ENCODE data around the gene SF3A1. TPM values are rescaled to one million over a fixed set of nuclear protein-coding genes. Genes with fewer than 3 reads are reported as not detected.

Gene SF3A1
- total and polyA plus RNA-seq, 9 of the 15 experiments (the other 6 are each of a cell fraction or from before 2014, with no cell fraction given), result 6.7 to 228 (median 13.0) TPM

DNA sequence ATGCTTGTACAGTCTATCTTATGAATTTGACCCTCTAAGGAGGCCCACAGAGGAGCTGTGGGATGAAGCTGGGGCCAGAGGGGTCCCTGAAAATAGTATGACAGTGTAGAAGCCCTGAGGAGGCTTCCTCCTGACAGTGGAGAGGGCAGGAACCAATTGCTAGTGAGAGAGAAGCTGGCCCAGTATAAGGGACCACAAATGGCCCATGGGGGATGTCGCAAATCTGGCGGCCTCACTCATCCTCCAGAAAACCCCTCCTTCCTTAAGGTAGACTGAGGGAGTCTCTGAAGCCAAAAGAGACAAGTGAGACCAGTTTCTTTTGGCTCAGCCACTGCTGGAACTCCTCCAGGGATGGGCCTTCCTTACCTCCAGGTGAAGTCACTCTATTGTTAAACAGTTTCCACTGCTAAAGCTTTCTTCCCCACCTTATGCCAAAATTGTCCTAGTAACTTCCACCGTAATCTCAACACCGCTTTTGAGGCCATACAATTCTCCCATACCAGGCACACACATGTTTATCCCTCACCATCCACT, 49.6 kb downstream of the SF3A1 start:
- WGBS (ENCODE audit: insufficient coverage, low coverage, missing lambda C conversion rate), result 77% methylated on average over 4 of the region's 4 CpGs
- no peaks in the 10 kb centered on the region for H3K9me1 ChIP-seq (ENCODE audit: control insufficient read depth, insufficient read depth, low read length)
- BruUV-seq (replicated peaks), result no TSS peak
- H3K9me3 ChIP-seq (replicated peaks; ENCODE audit: control insufficient read depth, insufficient read depth, low read depth, low read length), result no peaks in the 10 kb centered on the region
- peaks cover 10% of the 10 kb centered on the region for H3K79me2 ChIP-seq (ENCODE audit: control insufficient read depth, insufficient read depth, low read length)
- H3K4me2 ChIP-seq (ENCODE audit: insufficient read depth, low read length), result no peak overlapping the region
- peaks cover 10% of the 10 kb centered on the region; the same call in 1 of the 3 replicates for H3K36me3 ChIP-seq (ENCODE audit: control insufficient read depth, insufficient read depth, low read length)
- peak overlapping the region in 1 of 2 experiments; percentile 13; a peak in 1 of 4 replicates for H3K9ac ChIP-seq (ENCODE audit: insufficient read depth in 1 of 2, low read depth in 2 of 2, low read length in 2 of 2)
- no peak overlapping the region for H3K4me3 ChIP-seq
- ATAC-seq (no peak), DNase-seq (ENCODE audit: extremely low read depth in 1 of 4, low spot score in 3 of 4) (no peak), FAIRE-seq (no peak)
- H3K27ac ChIP-seq (ENCODE audit: extremely low read depth, low read depth, low read length), result no peak overlapping the region; the same call in 2 of the 3 replicates
- ChIA-PET CTCF (ENCODE audit: low intra/inter-chr PET ratio) (no interaction called here), POLR2A (interaction anchor here (0.8 to 1.9 kb wide), 2 partner anchors 14 to 280 kb away, joined by 3 to 6 read pairs; no protein-coding TSS in a partner anchor)
- TF ChIP-seq HBP1 (CRISPR knock-in tag; IDR thresholded peaks at IDR 0.05), result no peak
- no peak for TF ChIP-seq PML (IDR thresholded peaks at IDR 0.05; ENCODE audit: low read length)
- no peak for TF ChIP-seq EZH2 (IDR thresholded peaks at IDR 0.05; ENCODE audit: borderline replicate concordance, low read depth, low read length)
- no peak for TF ChIP-seq SIX5 (IDR thresholded peaks at IDR 0.05; ENCODE audit: borderline replicate concordance in 1 of 2, insufficient read depth in 1 of 2, low read depth in 1 of 2, low read length in 2 of 2)
- TF ChIP-seq TARDBP (IDR thresholded peaks at IDR 0.05), result no peak
- TF ChIP-seq POLR2AphosphoS5 (IDR thresholded peaks at IDR 0.05; ENCODE audit: control insufficient read depth, insufficient read depth, low read depth, low read length), result no peak
- no peak for TF ChIP-seq ZNF644 (tag; IDR thresholded peaks at IDR 0.05; ENCODE audit: low read depth)
- no peak for TF ChIP-seq TCF3 (CRISPR knock-in tag; IDR thresholded peaks at IDR 0.05)
- no peak for TF ChIP-seq ZNF707 (CRISPR knock-in tag; conservative IDR thresholded peaks at IDR 0.05)
- no peak for TF ChIP-seq KDM4B (IDR thresholded peaks at IDR 0.05; ENCODE audit: borderline replicate concordance in 2 of 2, low read depth in 1 of 2)
- no peak for TF ChIP-seq ZNF77 (CRISPR knock-in tag; IDR thresholded peaks at IDR 0.05)
- H2AFZ ChIP-seq (ENCODE audit: low read depth, low read length), result no peak overlapping the region
- in situ Hi-C loops (cut with MboI) (no loop called here), intact Hi-C loops (cut with micrococcal nuclease) (no loop called here)
- peaks cover 5 to 42% of the 10 kb centered on the region in 2 experiments; a peak in 4 of 5 replicates for H3K4me1 ChIP-seq (replicated peaks in 1 of 2; ENCODE audit: control insufficient read depth in 2 of 2, insufficient read depth in 2 of 2, low read length in 2 of 2)
- no peaks in the 10 kb centered on the region for H3K27me3 ChIP-seq (ENCODE audit: control insufficient read depth in 2 of 2, insufficient read depth in 2 of 2, low read length in 2 of 2)
- no peaks in the 10 kb centered on the region; the same call in 1 of the 2 replicates for H4K20me1 ChIP-seq (replicated peaks; ENCODE audit: control insufficient read depth, insufficient read depth, low read length)

Data from K562 (cell line).